Subcutaneous abdominal adipose tissue (tissue), 5 donors: ENCODE results near the gene TST.
A peak's percentile ranks its signal among the peaks of the same experiment; 100 is the strongest.

Experiments used
- H3K27ac ChIP-seq: one replicate; pipeline ENCODE4 v1.7.0; 2013; ENCODE audit warnings: low read depth, mild to moderate bottlenecking, inconsistent platforms, low read length, moderate library complexity
- H3K27me3 ChIP-seq, 5 donors: one replicate each; pipeline ENCODE4 v1.7.0; 2013; ENCODE audit warnings: low read length in 5 of 5, inconsistent platforms in 1 of 5; ENCODE audit not compliant: control insufficient read depth in 5 of 5, insufficient read depth in 4 of 5
- H3K36me3 ChIP-seq, 5 donors: one replicate each; pipeline ENCODE4 v1.7.0; 2013; ENCODE audit warnings: low read length in 5 of 5; ENCODE audit not compliant: control insufficient read depth in 5 of 5, insufficient read depth in 5 of 5
- H3K4me1 ChIP-seq, 5 donors: one replicate each; pipeline ENCODE4 v1.7.0; 2013; ENCODE audit warnings: low read length in 5 of 5, mild to moderate bottlenecking in 3 of 5, moderate library complexity in 1 of 5; ENCODE audit not compliant: control insufficient read depth in 5 of 5, insufficient read depth in 5 of 5
- H3K4me3 ChIP-seq, 5 donors: one replicate each; pipeline ENCODE4 v1.7.0; 2013; ENCODE audit warnings: low read length in 5 of 5, low read depth in 1 of 5
- H3K9ac ChIP-seq, 5 donors: one replicate each; pipeline ENCODE4 v1.7.0; 2013; ENCODE audit warnings: low read length in 5 of 5, mild to moderate bottlenecking in 4 of 5, moderate library complexity in 3 of 5
- H3K9me3 ChIP-seq, 5 donors: one replicate each; pipeline ENCODE4 v1.7.0; 2013; ENCODE audit warnings: low read length in 5 of 5; ENCODE audit not compliant: control insufficient read depth in 5 of 5
- donor health status: healthy.
- donor health status: healthy.
- donor health status: healthy.
- donor health status: healthy.
- donor health status: healthy.

The TST gene

DNA sequence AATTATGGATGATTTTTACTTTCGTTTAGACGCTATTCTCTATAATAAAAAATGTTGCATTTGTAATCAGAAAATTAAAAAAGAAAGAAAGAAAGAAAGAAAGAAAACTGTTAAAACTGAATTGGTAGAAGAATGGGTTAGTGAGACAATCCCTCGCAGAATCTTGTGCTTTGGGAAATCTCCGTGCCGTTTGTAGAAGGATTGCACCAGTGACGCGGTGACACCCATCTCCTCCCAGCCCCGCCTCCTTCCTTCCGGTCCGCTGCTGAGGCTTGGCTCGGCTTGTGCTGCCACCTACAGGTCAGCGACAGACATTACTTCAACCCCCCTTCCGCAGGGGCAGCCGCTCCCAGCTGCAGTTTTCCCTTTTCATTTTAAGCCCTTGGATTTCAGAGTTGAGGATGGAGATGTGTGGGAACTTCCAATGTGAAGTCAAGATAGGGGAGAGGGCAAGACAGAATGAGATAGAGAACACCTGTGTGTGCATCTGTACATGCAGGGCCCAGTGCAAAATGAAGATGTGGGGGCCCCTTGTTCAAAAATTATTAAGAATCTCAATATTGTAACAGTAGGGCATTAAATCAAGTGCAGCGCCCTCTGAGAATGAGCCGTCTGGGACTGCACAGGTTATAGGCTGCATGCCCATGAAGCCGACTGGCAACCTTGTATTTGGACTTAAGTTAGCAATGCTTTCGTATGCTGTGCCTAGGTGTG lies 41.1 kb downstream of the TST start:
- Histone ChIP-seq H3K9ac (peak overlapping the region in 4 of 5 donors; percentile 16 to 51 (median 32)), H3K4me1 (peaks cover 0 to 16% (median 7%) of the 10 kb centered on the region in 5 donors), H3K36me3 (no peaks in the 10 kb centered on the region), H3K9me3 (no peaks in the 10 kb centered on the region), H3K27ac (no peak overlapping the region), H3K4me3 (peak overlapping the region; percentile 42 to 70 (median 59)), H3K27me3 (peaks cover 6 to 21% (median 9%) of the 10 kb centered on the region in 5 donors)

DNA sequence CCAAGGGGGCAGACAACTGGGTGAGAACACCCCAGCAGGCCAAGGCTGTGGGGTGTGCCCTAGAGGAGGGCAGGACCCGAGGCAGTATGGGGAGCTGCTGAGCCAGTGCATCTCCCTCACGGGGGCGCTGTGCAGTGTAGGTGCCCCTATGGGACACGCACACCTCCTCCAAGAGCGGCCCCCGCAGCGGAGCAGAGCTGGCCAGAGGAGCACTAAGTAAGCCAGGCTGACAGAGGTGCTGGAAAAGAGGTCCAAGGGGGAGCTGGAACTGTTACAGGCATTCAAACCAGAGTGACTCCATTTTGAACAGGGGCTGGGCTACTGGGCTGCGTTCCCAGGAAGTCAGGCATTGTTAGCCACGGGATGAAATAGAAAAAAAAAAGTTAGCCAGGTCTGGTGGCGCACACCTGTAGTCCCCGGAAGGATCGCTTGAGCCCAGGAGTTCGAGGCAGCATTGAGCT lies 41.8 kb downstream of the TST start:
- Histone ChIP-seq H3K27me3 (peaks cover under 1 to 16% (median 9%) of the 10 kb centered on the region in 5 donors), H3K4me3 (peak overlapping the region; percentile 42 to 70 (median 59)), H3K9ac (peak overlapping the region in 4 of 5 donors; percentile 16 to 51 (median 32)), H3K4me1 (peaks cover 0 to 16% (median 7%) of the 10 kb centered on the region in 5 donors), H3K9me3 (no peaks in the 10 kb centered on the region), H3K27ac (no peak overlapping the region), H3K36me3 (no peaks in the 10 kb centered on the region)

DNA sequence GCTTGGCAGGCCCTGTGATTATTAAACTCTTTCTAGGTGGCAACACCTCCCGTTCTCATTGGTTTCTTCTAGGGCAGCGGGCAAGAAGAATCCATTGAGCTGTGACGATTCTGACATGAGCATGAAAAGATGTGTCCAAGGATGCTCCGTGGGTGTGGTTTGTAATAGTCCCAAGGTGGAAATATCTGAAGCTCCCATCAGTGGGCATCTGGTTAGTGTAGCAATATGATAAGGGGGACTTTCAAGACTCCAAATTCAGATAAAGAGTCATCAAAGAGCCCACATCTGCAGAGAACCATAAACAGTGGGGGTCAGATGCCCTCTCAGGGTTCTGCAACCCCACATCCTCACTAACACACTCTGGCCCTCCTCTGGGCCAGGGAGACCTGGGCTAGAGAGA lies 42.6 kb downstream of the TST start:
- H3K36me3 ChIP-seq, result no peaks in the 10 kb centered on the region
- H3K27me3 ChIP-seq, result peaks cover 0 to 12% (median 9%) of the 10 kb centered on the region in 5 donors
- H3K4me1 ChIP-seq, result peaks cover 0 to 16% (median 7%) of the 10 kb centered on the region in 5 donors
- H3K9ac ChIP-seq, result no peak overlapping the region
- H3K9me3 ChIP-seq, result no peaks in the 10 kb centered on the region
- H3K4me3 ChIP-seq, result no peak overlapping the region
- H3K27ac ChIP-seq, result no peak overlapping the region

DNA sequence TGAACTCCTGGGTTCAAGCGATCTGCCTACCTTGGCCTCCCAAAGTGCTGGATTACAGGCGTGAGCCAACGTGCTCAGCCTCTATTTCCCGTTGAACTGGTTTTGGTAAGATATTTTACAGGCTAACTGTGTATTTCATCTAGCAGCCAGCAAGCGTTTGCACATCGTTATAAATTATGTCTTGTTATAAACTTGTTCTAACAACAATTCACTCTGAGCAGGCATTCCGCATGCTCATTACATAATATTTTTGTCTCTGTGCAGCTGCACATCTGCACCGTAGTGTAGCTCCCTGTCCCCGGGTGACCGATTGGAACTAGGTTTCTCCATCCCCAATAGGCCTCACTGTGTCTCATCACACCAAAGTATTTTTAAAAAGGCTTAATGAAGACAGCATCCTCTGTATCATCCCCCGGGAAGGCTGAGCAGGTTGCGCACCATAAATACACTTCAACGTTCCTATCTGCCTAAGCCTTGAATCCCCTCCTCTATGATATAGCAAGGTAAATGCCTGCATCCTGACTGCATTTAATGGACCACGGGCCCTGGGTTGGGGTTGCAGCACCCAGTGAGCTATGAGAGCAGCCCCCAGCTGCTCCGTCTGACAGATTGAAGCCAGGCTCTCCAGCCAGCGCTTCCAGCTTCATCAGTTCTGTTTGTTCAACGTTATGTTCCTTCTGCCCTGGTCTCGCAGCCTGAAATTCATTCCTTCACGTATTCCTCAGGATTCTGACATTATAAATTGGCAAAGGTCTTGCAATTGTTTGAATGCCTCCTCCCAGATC lies 47.7 kb downstream of the TST start:
- Histone ChIP-seq H3K4me3 (no peak overlapping the region), H3K36me3 (no peaks in the 10 kb centered on the region), H3K4me1 (no peaks in the 10 kb centered on the region), H3K9me3 (no peaks in the 10 kb centered on the region), H3K27me3 (peaks cover 0 to 8% (median 4%) of the 10 kb centered on the region in 5 donors), H3K27ac (no peak overlapping the region), H3K9ac (no peak overlapping the region)

DNA sequence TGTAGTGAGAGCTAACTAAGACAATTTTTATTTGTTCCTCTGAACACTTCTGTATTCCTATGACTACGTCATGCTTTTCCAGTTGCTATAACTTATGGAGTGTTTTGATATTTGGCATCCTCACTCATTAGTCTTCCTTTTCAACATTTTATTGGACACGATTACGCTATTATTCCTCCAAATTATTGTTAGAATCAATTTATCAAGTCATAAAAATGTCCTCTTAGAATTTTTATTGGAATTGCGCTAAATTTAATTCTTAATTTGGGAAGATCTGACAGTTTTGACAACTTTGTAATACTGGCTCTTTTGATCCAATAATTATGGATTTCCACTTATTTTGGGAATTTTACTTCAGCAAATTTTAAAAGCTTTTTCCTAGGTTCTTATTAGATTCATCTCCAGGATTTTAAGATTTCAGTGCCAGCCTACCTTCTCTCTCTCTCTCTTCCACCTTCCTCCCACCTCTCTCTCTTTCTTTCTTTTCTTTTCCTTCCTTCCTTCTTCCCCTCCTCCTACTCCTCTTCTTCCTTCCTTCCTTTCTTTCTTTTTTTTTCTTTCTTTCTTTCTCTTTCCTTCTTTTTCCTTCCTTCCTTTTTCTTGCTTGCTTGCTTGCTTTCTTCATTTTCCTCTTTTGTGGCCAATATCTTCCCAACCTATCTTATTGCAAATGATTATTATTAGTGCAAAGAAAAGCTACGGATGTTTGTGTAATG lies 50.8 kb downstream of the TST start:
- no peak overlapping the region for H3K9ac ChIP-seq
- H3K27me3 ChIP-seq, result peaks cover 0 to 5% (median 4%) of the 10 kb centered on the region in 5 donors
- no peaks in the 10 kb centered on the region for H3K4me1 ChIP-seq
- H3K27ac ChIP-seq, result no peak overlapping the region
- peaks cover 0 to 3% (median 0%) of the 10 kb centered on the region in 5 donors for H3K9me3 ChIP-seq
- H3K4me3 ChIP-seq, result no peak overlapping the region
- H3K36me3 ChIP-seq, result no peaks in the 10 kb centered on the region

DNA sequence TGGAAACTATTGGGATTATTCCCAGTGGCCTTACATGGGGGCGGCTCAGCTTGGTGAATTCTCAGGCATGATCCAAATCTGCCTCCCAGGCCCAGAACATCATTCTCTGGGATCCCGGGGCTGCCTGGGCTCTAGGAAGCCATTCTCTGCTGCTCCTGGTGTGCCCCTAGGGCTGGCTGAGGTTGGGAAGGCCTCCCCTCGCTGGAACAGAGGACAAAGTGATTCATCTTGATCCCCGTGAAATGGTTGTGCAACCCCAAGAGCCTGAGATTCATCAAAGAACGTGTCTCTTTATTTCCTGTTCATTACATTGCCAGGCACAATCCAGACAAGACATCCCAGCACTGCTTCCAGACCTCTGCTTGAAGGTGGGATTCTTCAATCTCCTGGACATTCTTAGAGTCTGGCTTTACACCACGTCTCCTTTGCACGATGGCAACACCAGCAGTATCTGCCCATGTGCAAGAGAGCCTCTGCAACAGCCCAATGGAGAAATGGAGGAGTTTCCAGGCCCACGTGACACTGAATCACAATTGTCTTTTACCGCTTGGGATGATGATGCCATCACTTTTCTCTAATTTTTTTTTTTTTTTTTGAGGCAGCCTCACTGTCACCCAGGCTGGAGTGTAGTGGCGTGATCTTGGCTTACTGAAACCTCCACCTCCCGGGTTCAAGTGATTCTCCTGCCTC lies 52.3 kb downstream of the TST start:
- Histone ChIP-seq H3K9ac (no peak overlapping the region), H3K36me3 (no peaks in the 10 kb centered on the region), H3K27ac (no peak overlapping the region), H3K9me3 (peaks cover 0 to 3% (median 0%) of the 10 kb centered on the region in 5 donors), H3K27me3 (peaks cover 0 to 5% (median 0%) of the 10 kb centered on the region in 5 donors), H3K4me3 (no peak overlapping the region), H3K4me1 (no peaks in the 10 kb centered on the region)

DNA sequence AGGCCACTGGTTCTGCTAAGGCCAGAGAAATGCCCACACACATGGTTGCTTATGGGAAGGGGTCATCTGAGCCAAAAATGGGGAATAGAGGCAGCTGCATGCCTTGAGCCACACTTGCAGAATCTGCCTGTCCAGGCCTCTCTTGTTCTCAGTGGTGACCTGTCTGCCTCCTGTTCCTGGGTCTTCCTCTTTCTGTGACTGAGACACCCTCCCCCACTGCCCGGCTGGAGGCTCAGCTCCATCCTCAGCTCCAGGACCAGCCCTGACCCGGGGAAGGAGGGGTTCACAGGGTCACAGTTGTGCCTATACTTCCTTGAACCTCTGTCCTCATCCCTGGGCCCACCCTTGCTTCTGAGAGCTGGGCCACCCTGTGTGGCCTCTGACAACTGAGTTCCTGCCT lies 53.6 kb downstream of the TST start:
- no peaks in the 10 kb centered on the region for H3K4me1 ChIP-seq
- H3K36me3 ChIP-seq, result no peaks in the 10 kb centered on the region
- H3K4me3 ChIP-seq, result no peak overlapping the region
- H3K9me3 ChIP-seq, result peaks cover 0 to 3% (median 0%) of the 10 kb centered on the region in 5 donors
- H3K9ac ChIP-seq, result no peak overlapping the region
- no peak overlapping the region for H3K27ac ChIP-seq
- peaks cover 0 to 8% (median 2%) of the 10 kb centered on the region in 5 donors for H3K27me3 ChIP-seq

DNA sequence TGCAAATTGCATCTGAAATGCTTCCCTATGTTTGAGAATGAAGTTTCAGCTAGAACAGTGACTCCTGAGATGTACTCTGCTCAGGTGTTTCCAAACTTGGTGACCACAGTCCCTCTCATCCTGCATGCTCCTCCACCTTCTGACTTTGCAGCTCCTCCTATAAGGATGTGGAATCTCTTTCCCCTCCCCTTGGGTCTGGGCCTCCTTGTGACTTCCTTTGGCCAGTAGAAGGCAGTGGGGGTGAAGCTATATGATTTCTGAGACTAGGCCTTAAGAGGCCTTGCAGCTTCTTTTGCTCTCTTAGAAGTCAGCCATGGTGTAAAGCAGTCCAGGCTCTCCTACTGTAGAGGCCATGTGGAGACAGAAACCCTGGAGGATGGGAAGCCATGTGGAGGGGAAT lies 55.1 kb downstream of the TST start:
- Histone ChIP-seq H3K9me3 (peaks cover 0 to 3% (median 0%) of the 10 kb centered on the region in 5 donors), H3K27ac (no peak overlapping the region)

DNA sequence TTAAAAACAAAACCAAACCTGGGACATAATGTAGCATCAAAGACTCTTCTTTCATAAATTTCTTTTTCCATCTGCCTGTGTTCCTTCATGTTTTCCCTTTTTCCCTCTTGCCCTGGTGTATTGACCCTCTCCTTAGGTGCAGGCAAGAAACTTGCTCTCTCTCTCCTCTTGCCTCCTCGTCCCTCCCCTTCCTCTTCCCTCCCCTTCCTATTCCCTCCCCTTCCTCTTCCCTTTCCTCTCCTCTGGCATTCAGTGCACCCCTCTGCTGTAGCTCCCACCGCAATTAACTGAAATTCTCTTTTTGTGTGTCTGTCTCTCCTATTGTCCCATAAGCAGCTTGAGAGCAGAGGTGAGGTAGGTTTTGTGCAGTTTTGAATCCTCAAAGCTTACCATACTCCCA lies 55.9 kb downstream of the TST start:
- H3K9ac ChIP-seq, result no peak overlapping the region
- no peak overlapping the region for H3K4me3 ChIP-seq
- no peak overlapping the region for H3K27ac ChIP-seq
- no peaks in the 10 kb centered on the region for H3K4me1 ChIP-seq
- H3K27me3 ChIP-seq, result peaks cover 8 to 18% (median 12%) of the 10 kb centered on the region in 5 donors
- peaks cover 0 to 3% (median 0%) of the 10 kb centered on the region in 5 donors for H3K9me3 ChIP-seq
- no peaks in the 10 kb centered on the region for H3K36me3 ChIP-seq

More for the DNA sequence above, 55.1 kb downstream of the TST start:
- peaks cover 8 to 16% (median 11%) of the 10 kb centered on the region in 5 donors for H3K27me3 ChIP-seq
- no peak overlapping the region for H3K9ac ChIP-seq
- H3K4me3 ChIP-seq, result no peak overlapping the region
- no peaks in the 10 kb centered on the region for H3K4me1 ChIP-seq
- H3K36me3 ChIP-seq, result no peaks in the 10 kb centered on the region
